GM18951 (cell line): Measurements from ENCODE around the gene TBC1D22A.

ENCODE experiments used
- POLR2A ChIP-seq: IDR thresholded peaks from 4 replicates; pipeline ENCODE4 v1.6.1; 2011; ENCODE audit warnings: mild to moderate bottlenecking; ENCODE audit not compliant: insufficient read length, insufficient read depth; ENCODE audit errors: extremely low read depth
- in situ Hi-C: fragments of 300-500 bp; cut with MboI; formaldehyde crosslinking; loops from one replicate; pipeline ENCODE4 v1.12.0; 2022; ENCODE audit warnings: low sequenced_read_pairs, mixed read lengths, inconsistent platforms; ENCODE audit not compliant: unreplicated experiment

The TBC1D22A gene

DNA sequence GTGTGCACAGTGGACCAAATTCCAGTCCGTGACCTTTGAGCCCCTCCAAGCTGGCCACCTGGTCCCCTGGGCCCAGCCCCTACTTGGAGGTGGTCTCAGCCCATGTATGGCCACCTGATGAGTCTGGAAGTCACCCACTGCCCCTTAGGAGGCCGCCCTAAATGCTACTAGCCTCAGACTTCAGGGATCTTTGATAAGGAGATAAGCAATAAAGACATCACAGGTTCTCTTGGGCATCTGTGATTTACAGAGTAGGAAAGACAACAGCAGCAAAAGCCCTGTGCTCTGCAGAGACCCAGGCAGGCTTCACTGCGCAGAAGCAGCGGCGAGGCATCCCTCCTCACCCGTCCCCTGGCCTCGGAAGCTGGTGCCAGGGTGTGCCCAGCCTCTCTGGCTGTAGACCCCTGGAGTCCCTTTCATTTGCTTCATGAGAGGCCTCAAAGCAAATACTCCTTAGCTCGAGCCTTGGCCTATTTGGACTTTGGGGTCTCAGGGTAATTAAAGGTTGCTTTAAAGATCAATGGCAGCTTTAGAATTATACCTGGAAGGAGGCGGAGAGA, 360.1 kb downstream of the TBC1D22A start:
- no peak for TF ChIP-seq POLR2A

DNA sequence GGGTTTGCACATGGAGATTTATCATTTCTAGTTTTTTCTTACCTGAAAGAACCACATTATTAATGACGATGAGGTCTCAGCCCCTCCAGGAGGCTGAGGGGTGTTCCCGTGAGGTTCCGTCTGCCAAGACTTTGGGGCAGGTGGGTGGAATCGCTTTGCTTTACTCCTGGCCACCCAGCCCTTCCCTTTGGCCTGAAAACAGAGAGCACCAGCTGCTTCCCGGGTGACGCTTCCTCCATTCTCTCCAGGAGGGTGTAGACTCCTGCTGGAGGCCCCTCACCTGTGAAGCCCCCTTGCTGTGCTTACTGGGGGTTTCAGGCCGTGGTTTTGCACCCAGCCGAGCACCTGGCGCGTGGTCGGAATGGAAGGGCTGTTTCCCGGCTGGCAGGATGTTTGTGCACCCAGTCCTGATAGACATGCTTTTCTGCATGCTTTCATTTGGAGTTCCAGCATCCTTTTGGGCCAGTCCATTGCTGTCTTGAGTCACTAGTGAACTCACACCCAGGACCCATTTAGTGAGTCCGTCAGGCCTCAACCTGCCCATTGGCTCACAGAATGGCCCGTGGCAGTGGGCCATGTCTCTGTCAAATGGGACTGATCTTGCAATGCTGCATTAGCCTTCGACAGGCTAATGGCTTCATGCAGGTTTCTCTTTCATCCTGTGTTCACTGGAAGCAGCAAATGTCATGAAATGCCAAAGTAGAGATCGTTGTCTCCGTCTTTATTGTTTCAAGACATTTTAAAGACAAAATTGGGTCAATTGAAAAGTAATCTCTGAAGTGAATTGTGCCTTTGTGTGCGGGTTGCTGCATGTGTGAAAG, 360.8 kb downstream of the TBC1D22A start:
- TF ChIP-seq POLR2A = no peak
- in situ Hi-C loops = no loop called here

More for the DNA sequence above, 360.1 kb downstream of the TBC1D22A start:
- in situ Hi-C loops = no loop called here

DNA sequence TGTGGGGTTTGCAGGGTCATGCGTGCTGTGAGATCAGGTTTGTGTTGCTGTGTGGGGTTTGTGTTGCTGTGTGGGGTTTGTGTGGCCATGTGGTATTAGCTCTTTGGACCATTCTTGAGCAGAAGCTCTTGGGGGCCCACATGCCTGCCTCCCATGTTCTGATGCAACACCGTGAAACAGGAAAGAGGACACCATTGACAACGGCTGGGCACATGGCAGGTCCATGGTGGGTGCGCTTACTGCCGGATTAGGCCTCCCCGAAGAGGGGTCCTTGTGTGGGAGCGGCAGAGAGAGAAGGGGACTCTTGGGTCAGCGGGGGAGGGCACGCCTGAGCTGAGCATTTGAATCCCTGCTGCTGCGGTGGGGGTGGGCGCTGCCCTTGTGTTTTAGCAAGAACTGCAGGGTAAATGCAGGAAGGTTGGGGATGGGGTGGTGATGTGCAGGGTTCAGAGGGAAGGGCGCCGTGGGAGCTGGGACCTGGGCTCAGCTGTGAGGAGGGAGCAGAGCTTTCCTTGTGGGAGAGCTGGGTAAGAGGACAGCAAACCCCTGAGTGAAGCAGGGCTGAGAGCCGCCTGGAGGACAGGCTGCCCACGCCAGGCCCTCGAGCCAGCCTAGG, 361.5 kb downstream of the TBC1D22A start:
- in situ Hi-C loops = no loop called here

DNA sequence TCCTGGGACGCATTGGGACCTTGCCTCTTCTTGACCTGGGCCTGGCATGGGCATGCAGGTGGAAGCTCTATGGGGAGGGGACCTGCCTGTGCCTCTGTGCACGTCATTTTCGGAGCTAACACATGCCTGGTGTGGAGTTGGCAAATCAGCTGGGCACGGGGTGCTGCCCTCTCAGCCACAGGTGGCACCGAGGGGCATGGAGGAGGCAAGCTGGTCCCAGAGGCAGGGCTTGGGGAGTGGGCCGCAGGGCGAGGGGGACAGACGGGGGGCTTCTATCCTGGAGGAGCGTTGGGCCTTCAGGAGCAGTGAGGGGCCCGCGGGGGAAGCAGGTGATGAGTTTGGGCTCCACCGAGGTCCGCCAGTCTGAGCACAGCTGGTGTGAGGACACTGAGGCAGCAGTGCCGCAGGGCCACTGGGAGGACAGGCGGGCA, 362.0 kb downstream of the TBC1D22A start:
- TF ChIP-seq POLR2A = no peak
- in situ Hi-C loops = no loop called here

More for the DNA sequence above, 361.5 kb downstream of the TBC1D22A start:
- no peak for TF ChIP-seq POLR2A

DNA sequence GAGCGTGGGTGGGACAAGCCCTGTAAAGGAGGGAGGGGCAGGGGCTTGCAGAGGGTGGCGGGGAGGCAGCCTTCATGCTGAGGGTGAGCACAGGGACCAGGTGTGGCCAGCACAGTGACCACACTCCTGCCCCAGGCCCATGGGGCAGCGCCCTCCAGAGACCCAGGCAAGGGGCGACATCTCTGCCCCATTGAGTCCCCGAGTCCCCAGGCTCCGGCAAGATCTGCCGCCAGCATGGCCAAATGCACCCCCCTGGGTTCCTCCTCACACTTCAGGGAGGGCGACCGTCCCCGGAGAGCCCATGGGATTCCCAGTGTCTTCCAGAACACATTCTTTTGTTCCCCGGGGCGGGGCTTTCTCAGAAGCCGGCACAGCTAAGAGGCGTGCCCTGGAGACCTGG, 362.5 kb downstream of the TBC1D22A start:
- in situ Hi-C loops = no loop called here
- no peak for TF ChIP-seq POLR2A

DNA sequence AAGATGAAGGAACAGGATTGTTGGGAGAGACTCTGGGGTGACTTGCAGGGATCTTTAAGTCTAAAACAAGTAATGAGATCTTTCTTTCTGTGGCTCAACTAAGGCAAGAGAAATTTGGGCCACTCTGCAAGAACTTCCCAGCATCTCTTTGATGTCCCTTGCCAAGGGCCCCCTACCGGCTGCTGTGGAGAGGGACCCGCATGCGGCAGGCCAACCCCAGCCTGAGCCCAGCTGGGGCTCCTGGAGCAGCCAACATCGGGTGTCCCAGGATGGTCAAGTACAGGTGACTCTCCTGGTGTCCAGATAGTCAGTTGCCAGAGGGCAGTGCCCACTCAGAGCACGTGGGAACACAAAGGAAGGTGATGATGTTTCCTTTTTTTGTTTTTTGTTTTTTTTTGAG, 363.2 kb downstream of the TBC1D22A start:
- in situ Hi-C loops = no loop called here
- no peak for TF ChIP-seq POLR2A

DNA sequence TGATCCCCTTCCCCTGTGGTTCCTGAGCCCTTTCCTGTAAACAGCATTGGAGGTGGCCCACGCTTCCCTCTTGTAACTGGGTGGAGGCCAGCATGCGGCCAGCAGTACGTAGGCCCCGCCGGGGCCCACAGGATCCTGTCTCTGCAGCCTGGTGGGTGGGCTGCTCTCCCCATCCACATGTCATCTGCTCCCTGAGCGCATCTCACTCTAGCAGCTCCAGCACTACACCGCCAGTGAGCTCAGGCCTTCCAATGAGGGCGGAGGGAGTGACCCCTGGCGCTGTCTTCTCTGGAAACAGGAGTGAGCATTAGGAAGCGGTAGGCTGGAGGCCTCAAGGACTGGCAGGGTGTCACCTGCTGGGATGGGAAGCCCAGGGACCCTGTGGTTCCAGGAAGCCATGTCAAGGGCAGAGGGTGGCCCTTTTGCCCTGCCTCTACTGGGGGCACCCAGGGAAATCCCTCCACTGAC, 363.9 kb downstream of the TBC1D22A start:
- TF ChIP-seq POLR2A = no peak
- in situ Hi-C loops = no loop called here

DNA sequence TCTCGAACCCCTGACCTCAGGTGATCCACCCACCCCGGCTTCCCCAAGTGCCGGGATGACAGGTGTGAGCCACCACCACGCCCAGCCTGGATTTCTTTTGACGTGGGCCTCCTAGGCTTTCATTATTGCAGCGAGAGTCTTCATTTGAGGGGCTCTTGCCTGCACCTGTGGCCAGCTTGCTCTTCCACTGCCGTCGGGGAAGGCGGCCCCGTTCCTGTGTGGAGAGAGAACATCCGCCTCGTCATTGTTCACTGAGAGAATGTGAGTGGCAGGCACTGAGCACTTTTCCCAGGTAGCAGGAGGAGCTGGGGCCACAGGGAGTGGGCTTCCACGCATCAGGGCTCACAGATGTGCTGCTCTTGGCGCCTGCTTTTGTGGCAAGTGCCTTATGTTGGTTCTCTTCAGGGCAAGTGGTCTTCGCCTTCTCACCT, 365.0 kb downstream of the TBC1D22A start:
- in situ Hi-C loops = no loop called here
- TF ChIP-seq POLR2A = no peak

DNA sequence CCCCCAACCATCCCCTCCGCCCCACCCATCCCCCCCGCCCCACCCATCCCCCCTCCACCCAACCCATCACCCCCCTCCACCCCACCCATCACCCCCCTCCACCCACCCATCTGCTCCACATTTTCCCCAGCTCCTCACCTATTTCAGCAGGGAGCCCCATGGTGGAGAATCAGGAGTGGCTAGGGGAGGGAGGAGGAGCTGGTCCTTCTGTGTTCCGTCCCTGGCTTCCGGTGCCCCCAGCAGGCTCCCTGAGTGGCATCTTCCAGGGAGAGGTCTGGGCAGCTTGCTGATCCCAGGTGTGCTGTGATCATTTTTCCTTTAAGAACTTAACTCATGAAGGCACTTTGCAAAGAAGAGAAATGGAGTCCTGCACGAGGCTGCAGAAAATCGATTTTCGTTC, 365.8 kb downstream of the TBC1D22A start:
- in situ Hi-C loops = no loop called here
- no peak for TF ChIP-seq POLR2A

DNA sequence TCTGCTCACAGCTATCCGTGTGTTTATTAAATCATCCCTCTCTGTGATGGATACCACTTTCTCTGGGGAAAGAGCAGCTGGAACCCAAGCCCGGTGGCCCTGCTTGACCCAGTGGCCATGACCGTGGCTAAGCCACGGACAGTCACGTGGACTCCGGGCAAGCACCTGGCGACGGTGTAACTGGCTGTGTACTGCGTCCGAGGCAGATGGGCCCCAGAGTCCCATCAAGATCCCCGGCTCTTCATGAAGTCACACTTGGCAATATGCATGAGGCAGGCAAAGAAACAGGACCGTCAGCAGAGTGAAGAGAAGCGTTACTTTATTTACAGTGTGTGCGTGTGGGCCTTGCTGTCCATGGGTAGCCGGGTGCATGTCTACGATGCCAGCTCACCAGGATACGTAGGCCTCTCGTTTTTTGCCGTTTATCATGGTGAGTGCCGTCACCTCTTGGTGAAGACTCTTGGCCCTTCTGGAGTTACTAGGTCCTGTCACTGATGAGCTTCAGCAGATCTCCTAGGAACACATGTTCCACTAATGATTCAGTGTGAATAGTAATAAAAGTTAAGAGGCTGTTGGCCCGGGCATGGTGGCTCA, 366.3 kb downstream of the TBC1D22A start:
- no peak for TF ChIP-seq POLR2A
- in situ Hi-C loops = no loop called here

DNA sequence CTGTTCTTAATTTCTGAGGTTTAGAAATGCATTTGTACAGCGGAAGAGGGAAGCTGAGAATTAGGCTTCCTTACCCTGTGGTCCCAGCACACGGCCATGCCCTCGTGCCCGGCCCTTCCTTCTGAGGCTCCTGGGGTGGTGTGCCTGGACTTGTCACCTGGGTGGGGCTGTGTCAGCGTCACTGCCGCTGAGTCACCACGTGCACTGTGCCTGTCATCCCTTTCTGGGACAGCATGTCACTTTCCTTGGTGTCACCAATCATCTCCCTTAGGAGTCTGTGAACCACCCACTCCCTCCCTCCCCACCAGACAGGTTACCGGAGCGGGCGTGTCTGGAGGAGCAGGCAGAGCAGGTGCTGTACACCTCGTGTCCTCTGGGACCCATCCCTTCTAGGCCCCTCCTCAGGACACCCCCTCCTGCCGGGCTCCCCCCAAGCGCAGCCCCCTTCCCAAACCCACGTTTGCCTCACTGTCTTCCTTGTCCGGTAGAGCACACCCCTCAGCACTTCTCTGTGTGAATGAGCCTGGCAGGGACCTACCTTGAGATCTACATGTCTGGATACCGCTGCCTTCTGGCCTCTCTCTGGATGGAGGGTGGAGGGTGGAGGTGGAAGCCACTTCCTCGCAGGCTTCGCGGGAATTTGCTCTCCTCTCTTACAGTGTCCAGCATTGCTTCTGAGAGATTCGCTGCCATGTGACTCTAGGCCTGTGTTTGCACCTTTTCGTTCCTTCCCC, 367.6 kb downstream of the TBC1D22A start:
- in situ Hi-C loops = no loop called here
- no peak for TF ChIP-seq POLR2A

DNA sequence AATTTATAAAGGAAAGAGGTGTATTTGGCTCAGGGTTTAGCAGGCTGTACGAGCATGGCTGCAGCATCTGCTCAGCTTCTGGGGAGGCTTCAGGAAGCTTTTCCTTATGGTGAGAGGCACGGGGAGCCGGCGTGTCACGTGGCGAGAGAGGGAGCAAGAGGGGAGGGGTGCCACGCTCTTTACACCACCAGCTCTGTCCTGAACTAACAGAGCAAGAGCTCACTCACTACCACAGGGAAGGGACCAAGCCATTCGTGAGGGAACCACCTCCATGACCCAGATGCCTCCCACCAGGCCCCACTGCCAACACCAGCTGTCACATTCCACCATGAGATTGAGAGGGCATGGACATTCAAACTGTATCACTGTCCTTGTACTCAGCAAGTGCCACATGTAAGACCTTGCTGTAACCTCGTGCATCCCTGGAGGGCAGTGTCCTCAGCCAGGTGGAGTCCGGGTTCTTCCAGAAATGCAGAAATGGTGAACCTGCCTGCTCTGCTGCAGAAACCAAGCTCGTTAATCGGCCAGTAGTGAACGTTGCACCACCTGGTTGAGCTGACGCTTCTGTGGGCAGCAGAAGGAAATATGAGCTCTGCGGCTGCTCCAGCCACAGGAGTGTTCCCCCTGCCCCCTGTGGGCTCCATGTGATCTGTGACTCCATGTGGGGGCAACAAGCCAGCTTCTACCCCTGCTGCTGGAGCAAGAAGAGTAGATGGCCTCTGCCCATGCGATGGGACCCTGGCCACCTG, 368.6 kb downstream of the TBC1D22A start:
- no peak for TF ChIP-seq POLR2A
- in situ Hi-C loops = no loop called here
